HG02870 (cell line): ENCODE measurements around the gene ALPL.

Experiments used
- ATAC-seq: cut with Tn5 transposase; IDR thresholded peaks from one replicate; pipeline ENCODE4 v1.9.1; 2021; ENCODE audit warnings: mild to moderate bottlenecking, moderate library complexity; ENCODE audit not compliant: unreplicated experiment

ALPL gene

DNA sequence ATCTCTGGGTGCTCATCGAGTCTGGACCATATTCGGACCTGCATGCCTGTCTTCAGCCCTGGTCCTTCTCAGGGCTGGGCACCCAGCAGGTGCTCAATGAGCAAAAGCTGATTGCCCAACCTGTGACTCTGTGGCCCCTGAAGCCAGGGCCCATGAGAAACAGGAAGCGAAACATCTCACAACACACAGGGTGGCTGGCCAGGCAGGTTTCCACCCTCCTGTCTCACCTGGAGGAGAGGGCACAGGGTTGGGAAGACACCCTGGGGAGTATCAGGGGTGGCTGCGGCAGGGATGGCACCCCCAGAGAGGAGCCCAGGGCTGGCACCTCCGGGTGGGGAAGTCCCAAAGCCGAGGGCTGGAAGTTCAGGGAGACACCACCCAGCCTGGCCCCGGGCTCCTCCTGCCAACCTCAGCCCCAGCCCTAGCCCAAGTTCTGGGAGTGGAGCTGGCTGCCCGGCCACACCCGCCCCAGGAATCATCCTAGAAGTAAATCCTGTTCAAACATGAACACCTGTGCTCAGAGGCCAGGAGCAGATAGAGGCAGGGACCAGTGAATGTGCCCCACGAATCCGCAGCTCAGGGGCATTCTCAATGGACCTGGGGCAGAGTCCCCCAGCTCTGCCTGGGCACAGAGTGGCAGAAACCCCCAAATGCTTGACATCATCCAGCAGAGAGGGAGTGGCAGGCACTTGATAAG lies 105.3 kb downstream of the ALPL start:
- no peak for ATAC-seq

DNA sequence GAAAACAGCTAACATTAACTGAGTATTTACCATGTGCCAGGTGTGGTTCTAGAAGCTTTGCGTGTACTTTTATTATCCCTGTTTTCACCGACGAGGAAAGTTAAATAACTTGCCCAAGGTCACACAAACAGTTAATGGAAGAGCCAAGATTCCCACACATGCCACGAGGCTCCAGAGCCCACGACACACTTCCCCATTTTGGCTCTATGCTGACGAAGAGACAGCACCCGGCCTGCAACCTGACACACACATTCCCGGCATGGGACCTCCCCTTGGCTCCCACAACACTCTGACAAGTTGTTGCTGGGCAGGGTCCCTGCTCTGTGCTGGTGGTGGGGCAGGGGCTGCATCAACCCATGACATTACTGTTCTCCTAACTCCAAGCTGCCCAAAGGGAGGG lies 107.1 kb downstream of the ALPL start:
- ATAC-seq, result no peak

DNA sequence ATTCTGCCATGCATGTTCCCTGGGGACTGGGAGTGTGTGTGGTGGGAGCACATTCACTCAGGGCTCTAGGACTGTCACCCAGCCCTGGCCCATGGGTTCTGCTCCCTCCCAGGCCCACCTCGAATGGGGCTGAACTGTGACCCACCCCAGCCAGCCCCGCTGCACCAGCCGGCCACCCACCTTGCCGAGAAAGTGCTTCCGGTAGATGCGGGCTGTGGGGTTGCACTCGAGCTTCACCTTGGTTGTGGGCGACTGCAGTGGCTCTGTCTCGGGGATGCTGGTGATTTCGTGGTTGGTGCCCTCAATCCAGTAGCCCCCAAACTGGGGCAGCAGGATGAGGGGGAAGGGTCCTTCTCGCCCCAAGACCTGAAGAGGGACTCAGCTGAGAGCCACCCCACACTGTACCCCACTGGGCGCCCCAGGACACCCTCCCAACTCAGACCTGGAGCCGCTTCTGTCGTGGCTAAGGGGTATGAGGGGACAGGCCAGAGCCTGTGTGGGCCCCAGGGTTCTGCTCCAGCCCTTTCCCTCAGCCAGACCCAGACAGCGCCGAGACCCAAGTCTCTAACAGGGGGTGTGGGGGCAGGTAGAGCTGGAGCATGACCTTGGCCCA lies 108.0 kb downstream of the ALPL start:
- no peak for ATAC-seq

- no peak for ATAC-seq
These were observed 108.8 kb downstream of the ALPL start for GRCh38 chr1:21618059-21618458.

DNA sequence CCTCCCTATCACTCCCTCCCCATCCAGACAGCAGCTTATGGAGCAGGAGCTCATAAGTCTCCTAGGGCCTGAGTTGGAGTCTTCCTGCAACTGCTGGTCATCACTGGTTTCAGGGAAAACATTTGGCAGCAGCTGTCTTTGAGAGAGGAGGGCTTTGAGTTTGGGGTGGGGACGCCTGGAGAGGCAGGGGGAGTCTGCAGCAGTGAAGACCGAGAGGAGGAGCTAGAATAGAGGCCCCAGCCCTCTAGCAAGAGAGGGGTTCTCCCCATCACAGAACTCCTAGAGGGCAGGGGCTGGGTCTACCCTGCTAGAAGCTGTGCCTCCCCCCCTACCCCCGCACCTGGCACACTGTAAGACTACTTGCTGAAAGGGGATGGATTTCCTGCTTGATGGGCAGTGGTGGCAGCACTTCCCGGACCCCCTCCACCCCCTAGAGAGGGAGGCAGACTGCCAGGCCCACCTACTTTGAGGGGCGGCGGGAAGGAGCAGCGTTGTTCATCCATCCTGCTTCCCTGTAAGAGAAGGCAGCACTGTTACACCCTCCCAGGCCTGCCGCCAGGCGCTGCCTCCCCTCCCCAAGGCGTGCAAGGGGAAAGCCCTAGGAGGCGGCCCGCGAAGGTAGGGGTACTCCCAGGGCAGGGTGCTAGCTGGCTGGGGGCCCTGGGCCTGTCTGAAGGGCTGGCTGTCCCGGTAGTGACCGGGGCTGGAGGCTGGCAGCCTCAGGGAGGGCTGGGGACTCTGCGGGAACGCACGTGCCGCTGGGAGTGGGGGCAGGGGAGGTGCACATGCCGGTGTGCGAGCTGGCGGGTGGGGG lies 109.5 kb downstream of the ALPL start:
- ATAC-seq, result no peak

GRCh38 chr1:21619375-21619947 lies 110.2 kb downstream of the ALPL start:
- no peak for ATAC-seq

DNA sequence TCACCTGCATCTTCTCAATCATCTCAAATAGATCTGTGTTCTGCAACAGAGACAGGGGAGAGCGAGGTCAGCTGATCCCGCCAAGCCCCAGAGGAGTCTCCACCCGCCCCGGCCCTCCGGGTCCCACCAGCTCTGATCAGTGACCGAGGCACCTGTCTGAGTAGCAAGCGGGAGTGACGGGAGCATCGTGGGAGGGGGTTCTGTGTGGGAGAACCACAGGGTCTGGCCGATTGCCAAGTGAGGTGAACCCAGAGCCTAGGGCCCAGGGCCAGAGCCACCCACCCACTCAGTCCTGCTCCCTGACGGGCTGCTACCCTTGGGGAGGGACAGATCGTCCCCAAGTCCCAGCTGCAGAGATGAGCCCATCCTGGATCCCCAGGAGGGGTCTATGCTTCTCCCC lies 110.8 kb downstream of the ALPL start:
- no peak for ATAC-seq

DNA sequence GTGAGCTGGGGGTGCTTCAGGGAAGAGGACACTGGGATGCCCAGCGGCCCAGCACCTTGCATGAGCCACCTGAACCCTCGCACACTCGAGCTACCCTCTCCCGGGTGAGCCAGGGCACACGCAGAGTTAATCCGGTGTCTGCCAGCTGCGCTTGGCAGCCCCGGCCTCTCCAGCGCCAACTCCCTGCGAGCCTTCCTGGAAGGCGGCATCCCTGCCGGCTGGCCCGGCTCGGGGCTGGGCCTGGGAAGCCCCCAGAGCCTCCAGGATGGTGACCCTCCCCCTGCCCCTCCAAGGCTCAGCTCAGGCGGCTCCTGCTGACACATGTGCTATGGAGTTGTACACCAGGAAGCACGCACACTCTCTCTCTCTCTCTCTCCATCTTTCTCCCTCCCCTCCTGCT lies 111.3 kb downstream of the ALPL start:
- no peak for ATAC-seq

DNA sequence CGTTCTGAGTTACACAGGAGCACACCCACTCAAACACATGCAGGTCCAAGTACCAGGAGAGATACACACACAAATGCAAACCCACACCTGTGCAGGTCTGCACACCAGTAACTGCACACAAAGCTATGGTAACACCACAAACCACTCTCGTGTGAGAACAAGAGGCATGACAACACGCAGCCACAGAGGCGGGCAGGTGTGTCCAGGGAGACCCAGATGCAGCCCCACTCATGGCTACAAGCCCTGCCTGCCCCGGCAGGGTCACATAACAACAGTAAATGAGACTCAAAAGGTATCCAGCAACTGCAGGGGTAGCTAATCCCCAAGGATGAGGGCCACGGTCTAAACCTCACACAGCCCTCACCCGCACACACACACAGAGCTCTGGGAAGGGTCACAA lies 111.8 kb downstream of the ALPL start:
- no peak for ATAC-seq

DNA sequence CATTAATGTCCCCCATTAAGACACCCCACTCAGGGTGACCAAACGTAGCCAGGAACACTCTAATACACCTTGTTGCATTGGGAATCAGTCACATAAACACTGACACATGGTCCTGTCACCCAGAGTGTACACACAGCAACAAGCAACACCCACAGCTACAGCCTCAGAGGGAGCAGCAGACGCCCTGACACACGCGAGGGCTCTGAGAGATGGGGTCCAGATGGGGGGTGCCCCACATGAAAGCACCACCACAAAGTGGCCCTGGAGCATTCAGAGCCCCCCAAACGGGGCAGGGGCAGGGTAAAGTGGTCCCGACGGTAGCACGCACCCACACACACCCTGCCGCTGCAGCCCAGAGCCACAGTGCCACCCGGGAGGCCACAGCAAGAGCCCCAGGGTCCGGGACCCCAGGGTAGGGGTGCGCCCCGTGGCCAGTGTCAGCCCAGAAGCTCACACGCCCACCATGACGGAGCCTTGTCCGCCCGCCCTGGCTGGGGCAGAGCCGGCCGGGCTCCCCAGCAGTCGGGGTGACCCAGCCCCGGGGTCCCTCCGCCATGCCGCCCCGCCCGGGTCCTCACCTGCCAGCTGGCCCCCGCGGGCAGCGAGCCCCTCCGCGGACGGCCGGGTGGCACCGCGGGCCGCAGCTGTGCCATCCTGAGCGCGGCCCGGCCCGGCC lies 112.7 kb downstream of the ALPL start:
- ATAC-seq, result no peak

DNA sequence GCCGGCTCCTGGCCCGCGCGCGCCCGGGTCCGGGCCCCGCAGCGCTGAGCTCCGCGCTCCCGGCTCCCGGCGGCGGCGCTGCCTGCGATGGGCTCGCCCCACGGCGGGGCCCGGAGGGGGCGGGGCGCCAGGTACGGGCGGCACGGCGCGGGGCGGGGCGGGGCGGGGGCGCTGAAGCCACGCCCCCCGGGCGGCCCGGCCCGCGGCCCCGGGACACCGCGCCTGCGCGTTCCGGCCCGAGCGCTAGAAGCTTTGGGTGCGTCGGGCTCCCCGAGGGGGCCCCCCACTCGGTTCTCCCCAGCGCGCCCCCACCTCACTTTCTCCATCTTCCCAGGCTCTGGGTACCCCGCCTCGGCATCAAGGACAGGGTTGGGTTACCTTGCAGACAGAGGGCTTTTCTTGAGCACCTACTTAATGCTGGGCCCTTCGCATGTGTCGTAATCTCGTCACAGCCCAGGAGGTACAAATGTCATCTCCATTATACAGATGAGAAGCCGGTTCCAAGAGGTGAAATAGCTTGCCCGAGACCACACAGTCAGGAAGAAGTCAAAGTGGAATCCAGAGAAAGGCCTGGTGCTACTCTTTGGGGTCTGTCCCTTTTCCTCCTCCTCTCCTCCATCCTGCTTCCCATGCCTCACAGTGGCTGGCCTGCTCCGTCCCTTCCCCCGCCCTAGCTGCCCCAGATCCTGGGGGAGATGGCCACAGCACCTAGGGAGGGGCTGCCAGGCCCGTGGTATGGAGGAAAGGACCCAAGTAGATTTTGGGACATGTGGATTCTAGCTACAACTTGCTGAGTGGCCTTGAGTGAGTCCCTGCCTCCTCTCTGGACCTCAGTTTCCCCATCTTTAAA lies 113.5 kb downstream of the ALPL start:
- ATAC-seq, result no peak

GRCh38 chr1:21623410-21623961 lies 114.3 kb downstream of the ALPL start:
- ATAC-seq, result no peak

GRCh38 chr1:21624571-21625389 lies 115.6 kb downstream of the ALPL start:
- ATAC-seq, result no peak

- no peak for ATAC-seq
These were observed 116.4 kb downstream of the ALPL start for GRCh38 chr1:21625390-21626190.

DNA sequence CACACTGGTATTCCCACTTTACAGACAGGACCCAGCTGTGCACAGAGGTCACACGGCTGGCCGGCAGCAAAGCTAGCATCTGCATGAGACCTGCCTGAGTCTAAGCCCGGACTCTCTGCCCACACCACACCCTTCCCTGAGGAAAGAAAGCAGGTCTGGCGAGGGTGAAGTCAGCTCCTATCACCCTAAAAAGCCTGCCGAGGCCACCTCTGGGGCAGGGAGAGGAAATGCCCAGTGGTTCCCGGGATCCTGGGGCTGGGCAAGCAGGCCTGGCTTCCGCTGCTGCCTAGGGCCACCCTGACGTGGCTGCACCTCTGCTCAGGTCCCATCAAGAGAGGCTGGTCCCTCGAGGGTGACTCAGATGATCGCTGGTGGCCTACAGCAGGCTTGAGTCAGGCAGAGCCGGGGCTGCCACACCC lies 117.7 kb downstream of the ALPL start:
- no peak for ATAC-seq
